DOHH2 (cell line): ENCODE data around the gene UNC5A.

Source experiments
- H3F3A ChIP-seq: fragments of 200-600 bp; sonication (generic), shearing (Covaris generic); 2 replicates; pipeline ENCODE4 v1.6.0; 2016; ENCODE audit warnings: antibody characterized with exemption, mild to moderate bottlenecking; ENCODE audit not compliant: control insufficient read depth, insufficient read depth
- H3K27ac ChIP-seq: fragments of 200-600 bp; sonication (generic); 2 replicates; pipeline ENCODE4 v1.5.1; 2014; ENCODE audit warnings: low read depth, mild to moderate bottlenecking, low read length, moderate library complexity
- H3K27me3 ChIP-seq: fragments of 200-600 bp; sonication (generic); 2 replicates; pipeline ENCODE4 v1.6.1; 2014; ENCODE audit warnings: mild to moderate bottlenecking, low read length, mixed read lengths; ENCODE audit not compliant: control insufficient read depth
- H3K36me3 ChIP-seq: fragments of 200-600 bp; sonication (generic); 2 replicates; pipeline ENCODE4 v1.6.1; 2014; ENCODE audit warnings: mild to moderate bottlenecking, low read length, moderate library complexity, mixed read lengths; ENCODE audit not compliant: control insufficient read depth
- H3K4me1 ChIP-seq: fragments of 200-600 bp; sonication (generic); 2 replicates; pipeline ENCODE4 v1.6.1; 2014; ENCODE audit warnings: mild to moderate bottlenecking, low read length, mixed read lengths; ENCODE audit not compliant: control insufficient read depth
- H3K4me2 ChIP-seq: fragments of 200-600 bp; sonication (generic); 2 replicates; pipeline ENCODE4 v1.6.0; 2014; ENCODE audit warnings: mild to moderate bottlenecking, low read length, moderate library complexity
- H3K4me3 ChIP-seq: fragments of 200-600 bp; sonication (generic); 2 replicates; pipeline ENCODE4 v1.5.1; 2014; ENCODE audit warnings: mild to moderate bottlenecking, low read length, mixed read lengths
- H3K79me2 ChIP-seq: fragments of 200-600 bp; sonication (generic); 2 replicates; pipeline ENCODE4 v1.6.1; 2014; ENCODE audit warnings: mild to moderate bottlenecking, low read length, mixed read lengths; ENCODE audit not compliant: control insufficient read depth
- H3K9me2 ChIP-seq: fragments of 200-600 bp; sonication (generic); replicated peaks from 2 replicates; pipeline ENCODE4 v1.6.1; 2014; ENCODE audit warnings: mild to moderate bottlenecking, low read length, mixed read lengths; ENCODE audit not compliant: control insufficient read depth
- H3K9me3 ChIP-seq: fragments of 200-600 bp; sonication (generic); 2 replicates; pipeline ENCODE4 v1.6.1; 2014; ENCODE audit warnings: antibody characterized with exemption, low read length, mixed read lengths; ENCODE audit not compliant: control insufficient read depth, insufficient read depth
- H4K20me1 ChIP-seq: fragments of 200-600 bp; sonication (generic); 2 replicates; pipeline ENCODE4 v1.6.0; 2014; ENCODE audit warnings: low read depth, mild to moderate bottlenecking, antibody characterized with exemption, low read length, moderate library complexity; ENCODE audit not compliant: control insufficient read depth, insufficient read depth
- CTCF ChIP-seq: fragments of 200-600 bp; sonication (generic); IDR thresholded peaks from one replicate; pipeline ENCODE4 v1.5.1; 2014; ENCODE audit warnings: antibody characterized with exemption, mild to moderate bottlenecking, low read depth, low read length; ENCODE audit not compliant: poor library complexity, severe bottlenecking
- EZH2phosphoT487 ChIP-seq: fragments of 200-600 bp; sonication (generic); IDR thresholded peaks from 2 replicates; pipeline ENCODE4 v1.6.1; 2017; ENCODE audit warnings: borderline replicate concordance, mild to moderate bottlenecking, antibody characterized with exemption, low read length, moderate library complexity, mixed read lengths

The UNC5A gene

GRCh38 chr5:176770431-176770830, 39.9 kb upstream of the UNC5A start:
- no peaks in the 10 kb centered on the region for H3K79me2 ChIP-seq
- no peak overlapping the region for H3K4me3 ChIP-seq
- TF ChIP-seq EZH2phosphoT487 = no peak
- no peak for TF ChIP-seq CTCF

GRCh38 chr5:176771102-176771845, 39.1 kb upstream of the UNC5A start:
- Histone ChIP-seq H3K79me2 (no peaks in the 10 kb centered on the region), H3K27ac (no peak overlapping the region), H3K4me2 (no peak overlapping the region), H3K27me3 (peaks cover 9% of the 10 kb centered on the region), H3K36me3 (no peaks in the 10 kb centered on the region), H3K4me3 (no peak overlapping the region), H3F3A (no peaks in the 10 kb centered on the region), H3K9me3 (no peaks in the 10 kb centered on the region), H4K20me1 (no peaks in the 10 kb centered on the region), H3K4me1 (no peaks in the 10 kb centered on the region), H3K9me2 (no peaks in the 10 kb centered on the region)
- no peak for TF ChIP-seq EZH2phosphoT487
- TF ChIP-seq CTCF = no peak

More at GRCh38 chr5:176770431-176770830, 39.9 kb upstream of the UNC5A start:
- Histone ChIP-seq H3K4me1 (no peaks in the 10 kb centered on the region), H3K27me3 (peaks cover 15% of the 10 kb centered on the region), H4K20me1 (no peaks in the 10 kb centered on the region), H3K27ac (no peak overlapping the region), H3K4me2 (no peak overlapping the region), H3K36me3 (no peaks in the 10 kb centered on the region), H3K9me3 (no peaks in the 10 kb centered on the region), H3F3A (no peaks in the 10 kb centered on the region), H3K9me2 (no peaks in the 10 kb centered on the region)

- no peak overlapping the region for H3K27ac ChIP-seq
- H3K4me1 ChIP-seq = no peaks in the 10 kb centered on the region
- no peaks in the 10 kb centered on the region for H3K79me2 ChIP-seq
- no peak overlapping the region for H3K4me2 ChIP-seq
- no peak overlapping the region for H3K4me3 ChIP-seq
- H3K9me2 ChIP-seq = no peaks in the 10 kb centered on the region
- peaks cover 5% of the 10 kb centered on the region; the same call in 1 of the 2 replicates for H3K27me3 ChIP-seq
- H3K36me3 ChIP-seq = no peaks in the 10 kb centered on the region
- H3K9me3 ChIP-seq = no peaks in the 10 kb centered on the region
- H3F3A ChIP-seq = no peaks in the 10 kb centered on the region
- H4K20me1 ChIP-seq = no peaks in the 10 kb centered on the region
- TF ChIP-seq EZH2phosphoT487 (no peak), CTCF (no peak)
Measured at GRCh38 chr5:176772271-176773210, 37.8 kb upstream of the UNC5A start.
